GM12878 (cell line): ENCODE results near the gene FGFR1OP2. TPM values are rescaled to one million over a fixed set of nuclear protein-coding genes. Genes with fewer than 3 reads are reported as not detected.

Source experiments
- ATAC-seq: fragments of 200-7000 bp; cut with Tn5 transposase; 3 replicates; pipeline ENCODE4 v1.9.1; 2020; ENCODE audit warnings: mild to moderate bottlenecking, moderate library complexity
- BruUV-seq: library from RNA; stranded (reverse); fragments of 400-500 nt; replicated peaks from 2 replicates; lab custom pipeline; 2021; lab: Mats Ljungman, UMichigan
- CTCF ChIA-PET: fragments of 300-600 bp; sonication (Branson Sonifier 250); formaldehyde crosslinking; extraction: SDS; loops from one replicate; lab custom pipeline; 2021; ENCODE audit warnings: inconsistent platforms; lab: Yijun Ruan, JAX
- POLR2A ChIA-PET: fragments of 350-600 bp; formaldehyde crosslinking; extraction: SDS; loops from one replicate; lab custom pipeline; 2021; ENCODE audit warnings: inconsistent platforms; lab: Charles Lee
- RAD21 ChIA-PET: fragments of 300-600 bp; sonication (Branson Sonifier 250); formaldehyde crosslinking; loops from one replicate; lab custom pipeline; 2023; ENCODE audit warnings: antibody characterized with exemption; ENCODE audit not compliant: unreplicated experiment; lab: Charles Lee
- SMC1A ChIA-PET: fragments of 300-600 bp; sonication (Branson Sonifier 250); formaldehyde crosslinking; loops from one replicate; lab custom pipeline; 2023; ENCODE audit not compliant: unreplicated experiment, uncharacterized antibody; lab: Charles Lee
- DNase-seq: peaks from one replicate; pipeline ENCODE4 v3.0.0-alpha.2; 2011; ENCODE audit warnings: low read depth, low spot score
- FAIRE-seq: peaks from 3 replicates; lab custom pipeline; 2011; peaks lifted over from hg19 to GRCh38; lab: Jason Lieb, UNC
- H2AFZ ChIP-seq: 2 replicates; pipeline ENCODE4 v1.6.0; 2011; ENCODE audit warnings: low read depth, low read length, control low read depth; ENCODE audit not compliant: control insufficient read depth
- H3K27ac ChIP-seq: 2 replicates; pipeline ENCODE4 v1.5.1; 2011; ENCODE audit warnings: control low read depth; ENCODE audit not compliant: control insufficient read depth, insufficient read depth
- H3K27me3 ChIP-seq, 2 experiments: replicated peaks in 1 of 2; 2 replicates each; pipeline versions ENCODE4 v1.6.0 to v1.6.1; 2011; ENCODE audit warnings: low read length in 1 of 2; ENCODE audit not compliant: control insufficient read depth in 2 of 2, insufficient read depth in 2 of 2
- H3K36me3 ChIP-seq, 2 experiments: 2 replicates each; pipeline ENCODE4 v1.5.1; 2011; ENCODE audit warnings: low read length in 1 of 2; ENCODE audit not compliant: control insufficient read depth in 2 of 2, insufficient read depth in 2 of 2
- H3K4me1 ChIP-seq: 2 replicates; pipeline ENCODE4 v1.6.1; 2011; ENCODE audit warnings: mild to moderate bottlenecking, low read length, moderate library complexity, mixed read lengths; ENCODE audit not compliant: control insufficient read depth, insufficient read depth
- H3K4me2 ChIP-seq: 2 replicates; pipeline ENCODE4 v1.6.0; 2011; ENCODE audit warnings: control low read depth; ENCODE audit not compliant: control insufficient read depth, insufficient read depth
- H3K4me3 ChIP-seq: fragments of 200-600 bp; sonication (generic); 2 replicates; pipeline ENCODE4 v1.5.1; 2016
- H3K79me2 ChIP-seq: 2 replicates; pipeline ENCODE4 v1.6.0; 2011; ENCODE audit warnings: low read length; ENCODE audit not compliant: control insufficient read depth, insufficient read depth
- H3K9ac ChIP-seq: 2 replicates; pipeline ENCODE4 v1.8.0; 2011; ENCODE audit warnings: low read length, control low read depth, mixed read lengths; ENCODE audit not compliant: control insufficient read depth, insufficient read depth
- H3K9me3 ChIP-seq: replicated peaks from 3 replicates; pipeline ENCODE4 v1.5.1; 2011; ENCODE audit warnings: mild to moderate bottlenecking, low read length; ENCODE audit not compliant: control insufficient read depth, insufficient read depth
- H4K20me1 ChIP-seq: 2 replicates; pipeline ENCODE4 v1.6.0; 2011; ENCODE audit not compliant: control insufficient read depth, insufficient read depth
- BACH1 ChIP-seq: fragments of 450-650 bp; IDR thresholded peaks from 2 replicates; pipeline ENCODE4 v1.6.1; 2017; ENCODE audit warnings: mild to moderate bottlenecking, borderline replicate concordance
- EGR1 ChIP-seq, 2 experiments: IDR thresholded peaks; 1 replicate in 1 of 2; 2 replicates in 1 of 2; pipeline ENCODE4 v1.6.1; 2011 to 2012; ENCODE audit warnings: low read depth in 2 of 2, low read length in 2 of 2, borderline replicate concordance in 1 of 2, mild to moderate bottlenecking in 1 of 2, moderate library complexity in 1 of 2
- HCFC1 ChIP-seq: fragments of 150-350 bp; IDR thresholded peaks from 2 replicates; pipeline ENCODE4 v1.6.1; 2014; ENCODE audit warnings: low read length
- JUNB ChIP-seq: IDR thresholded peaks from 2 replicates; pipeline ENCODE4 v1.6.1; 2016; ENCODE audit warnings: antibody characterized with exemption, mild to moderate bottlenecking
- JUND ChIP-seq: IDR thresholded peaks from 2 replicates; pipeline ENCODE4 v1.6.1; 2012; ENCODE audit warnings: low read depth, mild to moderate bottlenecking, low read length, improper control_type of control experiment, moderate library complexity
- KAT2A ChIP-seq: conservative IDR thresholded peaks from 2 replicates; pipeline ENCODE4 v1.6.1; 2011; ENCODE audit warnings: low read depth, low read length; ENCODE audit not compliant: control insufficient read depth
- MTA3 ChIP-seq: IDR thresholded peaks from 2 replicates; pipeline ENCODE4 v1.6.1; 2012; ENCODE audit warnings: low read length, inconsistent platforms, borderline replicate concordance
- PAX8 ChIP-seq: fragments of 450-650 bp; IDR thresholded peaks from 2 replicates; pipeline ENCODE4 v1.6.1; 2017; ENCODE audit warnings: mild to moderate bottlenecking, moderate library complexity
- SMAD5 ChIP-seq: IDR thresholded peaks from 2 replicates; pipeline ENCODE4 v1.6.1; 2016; ENCODE audit warnings: antibody characterized with exemption, low read depth
- SMC3 ChIP-seq: IDR thresholded peaks from 2 replicates; pipeline ENCODE4 v1.6.1; 2011; ENCODE audit warnings: low read length, improper control_type of control experiment, borderline replicate concordance
- SPI1 ChIP-seq: IDR thresholded peaks from 2 replicates; pipeline ENCODE4 v1.6.1; 2011; ENCODE audit warnings: low read depth, mild to moderate bottlenecking, low read length, moderate library complexity, borderline replicate concordance; ENCODE audit not compliant: insufficient read depth
- SREBF2 ChIP-seq: IDR thresholded peaks from 2 replicates; pipeline ENCODE4 v1.6.1; 2012; ENCODE audit warnings: mild to moderate bottlenecking, low read length
- TAF1 ChIP-seq: IDR thresholded peaks from 2 replicates; pipeline ENCODE4 v1.6.1; 2011; ENCODE audit warnings: mild to moderate bottlenecking, low read depth, low read length, borderline replicate concordance
- ZBED1 ChIP-seq: IDR thresholded peaks from 2 replicates; pipeline ENCODE4 v1.6.1; 2016; ENCODE audit warnings: borderline replicate concordance
- ZZZ3 ChIP-seq: IDR thresholded peaks from 2 replicates; pipeline ENCODE4 v1.6.1; 2011; ENCODE audit warnings: low read depth; ENCODE audit not compliant: control insufficient read depth, insufficient read length
- WGBS: methylation state at CpG from one replicate; pipeline ENCODE4 v1.1.6; 2016; ENCODE audit warnings: low lambda C conversion rate; ENCODE audit not compliant: insufficient replicate concordance, insufficient coverage; ENCODE audit errors: missing lambda C conversion rate; 5-methylcytosine and 5-hydroxymethylcytosine counted together
- in situ Hi-C: fragments of 300-500 bp; cut with MboI; formaldehyde crosslinking; loops from 9 replicates; pipeline ENCODE4 v1.14.3; 2018; ENCODE audit warnings: mixed read lengths
- intact Hi-C: fragments of 100-400 bp; cut with micrococcal nuclease; formaldehyde crosslinking; loops from one replicate; pipeline ENCODE4 v1.14.2; 2022; ENCODE audit not compliant: unreplicated experiment
- polyA plus RNA-seq, 11 experiments: library from polyadenylated mRNA; depleted of rRNA in 4 of 11; unstranded in 6 of 11; stranded (reverse) in 5 of 11; fragments of >200 nt; fragmentation: Nextera tagmentation in 4 of 11; fragmentation: Illumina TruSeq in 1 of 11; extraction: Ambion mirVana in 4 of 11; extraction: Trizol in 1 of 11; gene quantifications; 1 replicate in 1 of 11; 2 replicates in 10 of 11; pipeline versions ENCODE4 v1.2.1 to v1.2.3, GENCODE V29; 2011 to 2016; ENCODE audit warnings: inconsistent platforms in 2 of 11, missing spikeins in 2 of 11, low read depth in 1 of 11
- total RNA-seq, 4 experiments: library from RNA; depleted of rRNA in 3 of 4; stranded (reverse); fragments of >200 nt in 3 of 4; fragmentation: Illumina TruSeq in 1 of 4; extraction: Trizol in 1 of 4; gene quantifications; 2 replicates each; pipeline versions ENCODE4 v1.2.1 to v1.2.3, GENCODE V29; 2013 to 2021
- TF ChIP-seq, protein P1 (sequence below): IDR thresholded peaks from 2 replicates; pipeline ENCODE4 v1.6.1; 2012; ENCODE audit warnings: low read length, inconsistent platforms
- TF ChIP-seq, protein P2 (sequence below): fragments of 450-650 bp; IDR thresholded peaks from 2 replicates; pipeline ENCODE4 v1.6.1; 2017; ENCODE audit warnings: low read depth, mild to moderate bottlenecking, moderate library complexity
- TF ChIP-seq, protein P3 (sequence below): fragments of 450-650 bp; IDR thresholded peaks from 2 replicates; pipeline ENCODE4 v1.6.1; 2016; ENCODE audit warnings: mild to moderate bottlenecking

The FGFR1OP2 gene
- total and polyA plus RNA-seq, 10 of the 15 experiments (the other 5 are each of a cell fraction or from before 2014, with no cell fraction given) = 28.5 to 59.1 (median 38.3) TPM

DNA sequence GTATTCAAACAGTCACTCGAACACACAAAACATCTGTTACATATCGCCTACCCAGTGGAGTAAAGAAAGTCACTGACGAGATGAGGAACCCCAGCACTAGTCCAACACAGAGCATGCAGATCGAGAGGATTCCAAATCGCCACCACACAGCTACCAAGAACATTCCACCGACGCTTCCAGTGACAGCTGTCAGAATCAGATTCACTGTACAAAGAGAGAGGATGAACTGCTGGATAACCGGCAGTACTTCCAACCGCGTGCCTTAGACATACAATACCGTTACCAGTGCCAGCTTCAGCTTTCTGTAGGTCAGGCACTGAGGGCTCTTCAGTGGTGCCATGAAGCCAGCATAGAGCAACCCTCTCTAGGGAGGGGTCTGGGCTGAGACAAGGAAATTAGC lies 41.5 kb downstream of the FGFR1OP2 start:
- FAIRE-seq (no peak), ATAC-seq (no peak), DNase-seq (no peak)
- no peak overlapping the region for H2AFZ ChIP-seq
- ChIA-PET POLR2A (no interaction called here), RAD21 (no interaction called here), SMC1A (interaction anchor here (1.7 kb wide), 1 partner anchor 23 kb away, joined by 7 read pairs; no protein-coding TSS in a partner anchor), CTCF (interaction anchor here (3.3 kb wide), 1 partner anchor 13 kb away, joined by 13 read pairs; no protein-coding TSS in a partner anchor)
- peaks cover 6 to 33% of the 10 kb centered on the region in 2 experiments for H3K36me3 ChIP-seq
- H3K4me3 ChIP-seq = no peak overlapping the region
- H3K9ac ChIP-seq = no peak overlapping the region
- H3K9me3 ChIP-seq = no peaks in the 10 kb centered on the region
- TF ChIP-seq SREBF2 = no peak
- no peak for TF ChIP-seq KAT2A
- no peak for TF ChIP-seq TAF1
- TF ChIP-seq SPI1 = no peak
- no peak for TF ChIP-seq JUNB
- no peak for TF ChIP-seq ZZZ3
- TF ChIP-seq, protein P1, sequence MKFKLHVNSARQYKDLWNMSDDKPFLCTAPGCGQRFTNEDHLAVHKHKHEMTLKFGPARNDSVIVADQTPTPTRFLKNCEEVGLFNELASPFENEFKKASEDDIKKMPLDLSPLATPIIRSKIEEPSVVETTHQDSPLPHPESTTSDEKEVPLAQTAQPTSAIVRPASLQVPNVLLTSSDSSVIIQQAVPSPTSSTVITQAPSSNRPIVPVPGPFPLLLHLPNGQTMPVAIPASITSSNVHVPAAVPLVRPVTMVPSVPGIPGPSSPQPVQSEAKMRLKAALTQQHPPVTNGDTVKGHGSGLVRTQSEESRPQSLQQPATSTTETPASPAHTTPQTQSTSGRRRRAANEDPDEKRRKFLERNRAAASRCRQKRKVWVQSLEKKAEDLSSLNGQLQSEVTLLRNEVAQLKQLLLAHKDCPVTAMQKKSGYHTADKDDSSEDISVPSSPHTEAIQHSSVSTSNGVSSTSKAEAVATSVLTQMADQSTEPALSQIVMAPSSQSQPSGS = no peak
- no peak for TF ChIP-seq MTA3
- TF ChIP-seq, protein P2, sequence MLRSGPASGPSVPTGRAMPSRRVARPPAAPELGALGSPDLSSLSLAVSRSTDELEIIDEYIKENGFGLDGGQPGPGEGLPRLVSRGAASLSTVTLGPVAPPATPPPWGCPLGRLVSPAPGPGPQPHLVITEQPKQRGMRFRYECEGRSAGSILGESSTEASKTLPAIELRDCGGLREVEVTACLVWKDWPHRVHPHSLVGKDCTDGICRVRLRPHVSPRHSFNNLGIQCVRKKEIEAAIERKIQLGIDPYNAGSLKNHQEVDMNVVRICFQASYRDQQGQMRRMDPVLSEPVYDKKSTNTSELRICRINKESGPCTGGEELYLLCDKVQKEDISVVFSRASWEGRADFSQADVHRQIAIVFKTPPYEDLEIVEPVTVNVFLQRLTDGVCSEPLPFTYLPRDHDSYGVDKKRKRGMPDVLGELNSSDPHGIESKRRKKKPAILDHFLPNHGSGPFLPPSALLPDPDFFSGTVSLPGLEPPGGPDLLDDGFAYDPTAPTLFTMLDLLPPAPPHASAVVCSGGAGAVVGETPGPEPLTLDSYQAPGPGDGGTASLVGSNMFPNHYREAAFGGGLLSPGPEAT = no peak
- TF ChIP-seq BACH1 = no peak
- no peak for TF ChIP-seq SMAD5
- no peak for TF ChIP-seq SMC3
- TF ChIP-seq JUND = no peak
- no peak for TF ChIP-seq HCFC1
- no peak for TF ChIP-seq PAX8
- no peak for TF ChIP-seq ZBED1
- TF ChIP-seq EGR1 (IDR thresholded peaks at IDR 0.05; ENCODE audit: borderline replicate concordance in 1 of 2, low read depth in 2 of 2, low read length in 2 of 2) = no peak
- TF ChIP-seq, protein P3, sequence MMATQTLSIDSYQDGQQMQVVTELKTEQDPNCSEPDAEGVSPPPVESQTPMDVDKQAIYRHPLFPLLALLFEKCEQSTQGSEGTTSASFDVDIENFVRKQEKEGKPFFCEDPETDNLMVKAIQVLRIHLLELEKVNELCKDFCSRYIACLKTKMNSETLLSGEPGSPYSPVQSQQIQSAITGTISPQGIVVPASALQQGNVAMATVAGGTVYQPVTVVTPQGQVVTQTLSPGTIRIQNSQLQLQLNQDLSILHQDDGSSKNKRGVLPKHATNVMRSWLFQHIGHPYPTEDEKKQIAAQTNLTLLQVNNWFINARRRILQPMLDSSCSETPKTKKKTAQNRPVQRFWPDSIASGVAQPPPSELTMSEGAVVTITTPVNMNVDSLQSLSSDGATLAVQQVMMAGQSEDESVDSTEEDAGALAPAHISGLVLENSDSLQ = no peak
- no TSS peak for BruUV-seq
- no peaks in the 10 kb centered on the region; the same call in 1 of the 2 replicates for H3K79me2 ChIP-seq
- H3K4me1 ChIP-seq = no peaks in the 10 kb centered on the region
- H3K4me2 ChIP-seq = no peak overlapping the region
- H3K27ac ChIP-seq = no peak overlapping the region
- no peaks in the 10 kb centered on the region for H3K27me3 ChIP-seq
- intact Hi-C loops = no loop called here
- in situ Hi-C loops = no loop called here
- H4K20me1 ChIP-seq = no peaks in the 10 kb centered on the region
- WGBS = 86% methylated on average over 11 of the region's 11 CpGs
